Measurements from ENCODE around the gene CARD19. TPM values are rescaled to one million over a fixed set of nuclear protein-coding genes. Genes with fewer than 3 reads are reported as not detected.

Gene CARD19
- total and polyA plus RNA-seq, 2 of the 8 experiments (the other 6 are each of a cell fraction or from before 2014, with no cell fraction given) = 21.2 to 112 TPM

DNA sequence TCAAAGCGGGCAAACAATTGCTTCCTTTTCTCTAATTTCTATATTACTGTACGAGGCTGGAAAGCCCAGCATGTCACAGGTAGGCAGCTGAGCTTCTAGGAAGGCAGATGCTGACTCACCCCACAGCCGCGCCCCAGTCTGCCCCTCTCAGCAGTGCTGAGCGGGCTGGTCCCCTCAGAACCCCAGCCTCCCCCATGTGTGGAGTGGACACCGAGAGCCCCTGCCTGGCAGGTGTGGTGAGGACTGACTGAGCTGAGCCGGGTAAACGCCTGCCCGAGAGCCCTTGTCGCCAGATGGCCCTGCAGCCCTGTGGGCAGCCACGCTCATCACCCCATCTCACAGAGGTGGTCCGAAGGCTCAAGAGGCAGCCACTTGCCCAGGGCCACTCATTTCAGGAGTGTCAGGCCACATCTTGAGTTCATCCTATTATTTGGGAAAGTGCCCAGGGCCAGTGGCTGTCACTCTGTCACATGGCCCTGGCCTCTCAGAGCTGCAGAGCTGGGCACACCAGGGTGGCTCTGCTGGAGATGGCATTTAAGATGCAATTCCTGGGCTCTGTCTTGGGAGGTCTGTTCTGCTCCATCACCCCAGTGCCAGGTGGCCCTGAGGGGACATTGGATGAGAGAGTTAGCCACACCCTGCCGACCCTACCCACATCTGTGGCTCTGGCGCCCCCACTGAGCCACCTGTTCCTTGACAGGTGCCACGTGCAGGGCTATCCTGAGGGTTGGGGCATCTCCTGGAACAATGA, 12.4 kb downstream of the CARD19 start:
- Histone ChIP-seq H2AK5ac (ENCODE audit: low read depth, low read length) (no peak overlapping the region), H4K5ac (ENCODE audit: insufficient read length, low read depth, low read length) (no peak overlapping the region), H4K20me1 (replicated peaks in 1 of 2; ENCODE audit: control insufficient read depth in 1 of 2, insufficient read depth in 2 of 2, low read length in 2 of 2) (peaks cover 0 to 8% of the 10 kb centered on the region in 2 experiments), H2BK15ac (ENCODE audit: low read length) (no peak overlapping the region), H2BK20ac (ENCODE audit: low read length) (no peak overlapping the region), H2BK120ac (replicated peaks; ENCODE audit: low read depth, low read length) (no peak overlapping the region), H4K91ac (replicated peaks; ENCODE audit: insufficient read length, low read length) (no peak overlapping the region), H3K14ac (ENCODE audit: insufficient read length) (no peak overlapping the region), H3K79me2 (ENCODE audit: control insufficient read depth in 1 of 2, insufficient read depth in 2 of 2, low read length in 2 of 2) (no peaks in the 10 kb centered on the region; a peak in 1 of 4 replicates), H3K79me1 (ENCODE audit: low read depth, low read length) (no peaks in the 10 kb centered on the region), H3K9me3 (ENCODE audit: insufficient read depth in 2 of 2, low read depth in 1 of 2, low read length in 1 of 2) (no peaks in the 10 kb centered on the region), H3K4me1 (replicated peaks in 1 of 4; ENCODE audit: control insufficient read depth in 3 of 4, insufficient read depth in 4 of 4, low read length in 3 of 4) (no peaks in the 10 kb centered on the region), H3K18ac (ENCODE audit: extremely low read depth, low read length) (no peak overlapping the region), H3K23me2 (ENCODE audit: low read depth, low read length) (no peaks in the 10 kb centered on the region), H3K27ac (ENCODE audit: low read depth, low read length) (no peak overlapping the region), H3K36me3 (ENCODE audit: control insufficient read depth in 2 of 4, insufficient read depth in 4 of 4, low read length in 3 of 4) (no peaks in the 10 kb centered on the region; a peak in 2 of 8 replicates), H3K4ac (replicated peaks; ENCODE audit: insufficient read length, low read depth, low read length) (no peak overlapping the region), H3K4me3 (ENCODE audit: extremely low read depth in 1 of 4, insufficient read depth in 2 of 4, low read depth in 3 of 4, low read length in 4 of 4) (no peak overlapping the region), H3K27me3 (replicated peaks in 1 of 4; ENCODE audit: control insufficient read depth in 3 of 4, extremely low read depth in 1 of 4, insufficient read depth in 3 of 4, low read length in 3 of 4) (no peaks in the 10 kb centered on the region), H2AFZ (ENCODE audit: low read length) (no peak overlapping the region), H4K8ac (ENCODE audit: extremely low read depth, insufficient read depth, low read length) (0 out of 2 replicates have a peak overlapping the region, but pooled peaks have one; percentile 14), H3K4me2 (ENCODE audit: insufficient read depth in 1 of 2, low read depth in 2 of 2, low read length in 2 of 2) (no peak overlapping the region), H3K56ac (replicated peaks; ENCODE audit: insufficient read length, low read depth, low read length) (no peak overlapping the region), H2BK5ac (ENCODE audit: low read depth, low read length) (no peak overlapping the region), H3K23ac (ENCODE audit: insufficient read length) (no peak overlapping the region), H3K9ac (replicated peaks in 1 of 4; ENCODE audit: extremely low read depth in 1 of 4, low read depth in 3 of 4, low read length in 3 of 4) (no peak overlapping the region), H2BK12ac (ENCODE audit: low read depth, low read length) (no peak overlapping the region)
- FAIRE-seq = no peak
- WGBS, 2 experiments (ENCODE audit: extremely low coverage in 1 of 2, insufficient coverage in 1 of 2, insufficient read length in 1 of 2, insufficient replicate concordance in 2 of 2, low coverage in 1 of 2, low lambda C conversion rate in 2 of 2, missing lambda C conversion rate in 1 of 2) = 84% methylated on average over 15 of the region's 15 CpGs; no CpG with 5 or more reads in 1 of the 2 experiments
- CTCF ChIA-PET (ENCODE audit: partially characterized antibody) = interaction anchor here (0.6 to 8.8 kb wide), 56 partner anchors 9 to 400 kb away, joined by 3 to 96 read pairs (median 4); partner anchors contain the start of genes CARD19 and NINJ1
- POLR2A ChIA-PET (ENCODE audit: partially characterized antibody) = interaction anchor here (0.6 kb wide), 2 partner anchors 9 to 296 kb away, joined by 3 read pairs; no protein-coding TSS in a partner anchor
- DNase-seq (ENCODE audit: low read depth in 1 of 2, low spot score in 2 of 2) = no peak
- TF ChIP-seq, protein P1, sequence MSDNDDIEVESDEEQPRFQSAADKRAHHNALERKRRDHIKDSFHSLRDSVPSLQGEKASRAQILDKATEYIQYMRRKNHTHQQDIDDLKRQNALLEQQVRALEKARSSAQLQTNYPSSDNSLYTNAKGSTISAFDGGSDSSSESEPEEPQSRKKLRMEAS (IDR thresholded peaks at IDR 0.05) = peak; percentile 36
- no peak for TF ChIP-seq POU5F1 (IDR thresholded peaks at IDR 0.05; ENCODE audit: low read depth, low read length)

Data from H1 (cell line).